GM18505 (cell line): Measurements from ENCODE around the gene SNAPIN.
A peak's percentile ranks its signal among the peaks of the same experiment; 100 is the strongest.
"Not testable (repeated sequence)": the region's sequence is repeated elsewhere in the genome, so short reads cannot be mapped to it uniquely, and the experiment has no call there.

Experiments
- ATAC-seq: cut with Tn5 transposase; IDR thresholded peaks from one replicate; pipeline ENCODE4 v1.9.1; 2021; ENCODE audit not compliant: unreplicated experiment
- POLR2A ChIP-seq: IDR thresholded peaks from 4 replicates; pipeline ENCODE4 v1.6.1; 2011; ENCODE audit warnings: borderline replicate concordance; ENCODE audit not compliant: insufficient read depth, insufficient read length; ENCODE audit errors: extremely low read depth

Gene SNAPIN

DNA sequence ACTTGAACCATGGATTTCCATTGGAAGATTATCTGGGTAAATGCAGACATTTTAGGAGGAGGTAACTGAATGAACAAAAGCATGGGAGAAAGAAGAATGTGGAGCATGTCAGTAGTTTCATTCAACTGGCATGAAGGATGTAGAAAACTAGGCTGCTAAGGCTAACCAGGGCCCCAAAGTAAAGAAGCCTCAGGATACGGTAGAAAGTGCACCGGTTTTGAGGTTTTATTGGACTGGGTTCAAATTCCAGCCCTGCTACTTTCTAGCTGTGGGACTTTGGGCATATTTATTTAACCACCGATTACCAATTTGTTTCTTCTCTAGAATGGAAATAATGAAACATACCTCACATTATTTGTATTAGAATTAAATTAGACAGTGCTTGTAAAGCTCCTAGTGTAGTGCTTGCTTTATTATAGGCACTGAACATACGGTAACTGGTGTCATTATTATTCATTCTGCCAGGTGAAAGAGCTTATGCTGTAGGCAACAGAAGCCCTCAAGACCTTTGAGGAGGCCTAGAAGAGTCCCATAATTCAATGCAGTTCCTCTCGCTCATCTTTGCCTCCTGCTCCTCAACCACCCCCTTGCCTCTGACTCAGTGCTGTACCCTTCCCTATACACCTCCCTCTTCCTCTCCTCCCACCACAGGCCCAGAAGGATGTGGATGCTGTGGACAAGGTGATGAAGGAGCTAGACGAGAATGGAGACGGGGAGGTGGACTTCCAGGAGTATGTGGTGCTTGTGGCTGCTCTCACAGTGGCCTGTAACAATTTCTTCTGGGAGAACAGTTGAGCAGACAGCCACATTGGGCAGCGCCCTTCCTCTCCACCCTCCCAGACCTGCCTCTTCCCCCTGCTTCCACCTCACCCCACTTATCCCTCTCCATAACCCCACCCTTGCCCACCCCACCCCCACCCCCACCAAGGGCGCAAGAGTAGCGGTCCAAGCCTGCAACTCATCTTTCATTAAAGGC, 27.2 kb upstream of the SNAPIN start:
- no peak for ATAC-seq
- no peak for TF ChIP-seq POLR2A

GRCh38 chr1:153633161-153633753, 25.2 kb upstream of the SNAPIN start:
- TF ChIP-seq POLR2A: no peak
- ATAC-seq: no peak

DNA sequence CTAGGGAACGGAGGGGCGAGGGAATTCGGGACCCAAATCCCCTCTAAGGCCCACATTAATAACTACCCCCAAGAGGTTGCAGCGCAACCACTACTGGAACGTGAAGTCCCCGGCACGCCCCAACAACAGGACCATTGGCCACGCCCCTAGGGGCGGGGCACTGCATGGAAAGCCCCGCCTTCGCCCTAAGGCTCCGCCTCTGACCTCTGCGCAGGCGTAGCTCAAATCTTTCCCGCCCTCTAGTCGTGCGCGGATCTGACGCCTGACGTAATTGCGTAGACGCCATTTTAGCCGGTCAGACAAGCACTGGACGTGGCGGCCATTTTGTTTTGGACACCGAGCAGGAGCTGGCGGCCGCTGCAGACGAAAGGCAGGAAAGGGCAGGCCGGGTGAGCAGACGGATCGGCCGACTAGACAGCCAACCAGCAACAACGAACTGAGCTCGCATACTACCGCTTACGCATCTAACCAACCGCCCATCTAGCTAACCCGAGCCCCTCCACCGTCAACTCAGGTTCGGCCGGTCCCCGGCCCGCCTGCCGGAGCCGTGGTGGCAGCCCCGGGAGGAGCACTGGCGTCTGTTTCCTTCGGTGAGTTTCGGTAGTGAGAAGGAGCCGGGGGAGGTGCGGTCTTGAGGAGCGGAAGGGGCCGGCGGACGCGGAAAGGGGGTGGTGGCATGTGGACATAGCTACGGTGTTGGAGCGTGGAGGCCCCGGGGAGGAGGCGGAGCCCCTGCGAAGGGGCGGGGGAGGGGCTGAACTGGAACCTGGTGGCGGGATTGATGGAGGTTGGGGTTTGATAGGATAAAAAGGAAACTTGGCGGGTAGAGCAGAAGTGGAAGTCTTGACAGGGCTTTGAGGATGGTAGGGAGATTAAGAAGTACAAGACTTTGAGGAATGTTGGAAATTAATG, 24.5 kb upstream of the SNAPIN start, which contains the start of gene CHTOP:
Gene CHTOP, plus strand, starts transcription at position 313 of the 912 bp plus-strand sequence. CDS start 2,523 bp downstream, outside the sequence.
- ATAC-seq: peak; percentile 87
- TF ChIP-seq POLR2A: peak; percentile 97

DNA sequence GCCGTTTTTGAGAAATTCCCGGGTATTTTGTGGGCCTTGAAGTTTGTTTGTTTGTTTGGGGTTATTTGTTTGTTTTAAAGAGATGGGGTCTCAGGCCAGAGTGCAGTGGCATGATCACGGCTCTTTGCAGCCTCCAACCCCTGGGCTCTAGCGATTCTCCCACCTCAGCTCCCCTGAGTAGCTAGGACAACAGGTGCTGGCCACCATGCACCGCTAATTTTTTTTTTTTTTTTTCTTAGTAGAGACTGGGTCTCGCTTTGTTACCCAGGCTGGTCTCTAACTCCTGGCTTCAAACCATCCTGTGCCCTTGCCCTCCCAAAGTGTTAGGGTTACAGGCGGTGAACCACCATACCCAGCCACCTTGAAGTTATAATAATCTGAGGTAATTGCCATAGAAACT, 22.6 kb upstream of the SNAPIN start:
- TF ChIP-seq POLR2A: no peak
- ATAC-seq: no peak

DNA sequence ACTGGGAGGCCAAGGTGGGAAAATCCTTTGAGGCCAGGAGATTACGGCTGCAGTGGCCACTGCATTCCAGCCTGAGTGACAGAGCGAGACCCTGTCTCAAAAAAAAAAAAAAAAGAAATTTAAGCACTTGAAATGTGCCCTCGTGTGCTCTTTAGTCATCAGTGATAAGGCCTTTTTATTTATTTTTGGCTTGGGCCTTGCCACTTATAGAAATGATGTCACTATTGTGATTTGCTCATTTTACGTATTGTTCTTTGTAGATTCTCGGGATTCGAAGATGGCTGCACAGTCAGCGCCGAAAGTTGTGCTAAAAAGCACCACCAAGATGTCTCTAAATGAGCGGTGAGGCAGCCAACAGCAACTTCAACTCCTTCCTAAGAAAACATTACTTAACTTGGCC, 22.2 kb upstream of the SNAPIN start:
- no peak for TF ChIP-seq POLR2A
- no peak for ATAC-seq

- ATAC-seq: no peak
- no peak for TF ChIP-seq POLR2A
These were observed 20.2 kb upstream of the SNAPIN start for GRCh38 chr1:153638261-153638660.

- TF ChIP-seq POLR2A: no peak
- no peak for ATAC-seq
These were observed 19.2 kb upstream of the SNAPIN start for GRCh38 chr1:153639280-153639679.

DNA sequence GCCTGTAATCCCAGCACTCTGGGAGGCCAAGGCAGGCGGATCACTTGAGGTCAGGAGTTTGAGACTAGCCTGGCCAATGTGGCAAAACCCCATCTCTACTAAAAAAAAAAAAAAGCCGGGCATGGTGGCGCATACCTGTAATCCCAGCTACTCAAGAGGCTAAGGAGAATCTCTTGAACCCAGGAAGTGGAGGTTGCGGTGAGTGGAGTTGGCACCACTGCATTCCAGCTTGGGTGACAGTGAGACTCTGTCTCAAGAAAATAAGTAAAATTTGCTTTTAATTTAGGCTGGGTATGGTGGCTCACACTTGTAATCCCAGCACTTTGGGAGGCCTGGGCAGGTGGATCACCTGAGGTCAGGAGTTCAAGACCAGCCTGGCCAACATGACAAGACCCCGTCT, 18.3 kb upstream of the SNAPIN start:
- ATAC-seq: not testable (repeated sequence)

GRCh38 chr1:153640861-153641260, 17.6 kb upstream of the SNAPIN start:
- ATAC-seq: no peak
- TF ChIP-seq POLR2A: no peak

DNA sequence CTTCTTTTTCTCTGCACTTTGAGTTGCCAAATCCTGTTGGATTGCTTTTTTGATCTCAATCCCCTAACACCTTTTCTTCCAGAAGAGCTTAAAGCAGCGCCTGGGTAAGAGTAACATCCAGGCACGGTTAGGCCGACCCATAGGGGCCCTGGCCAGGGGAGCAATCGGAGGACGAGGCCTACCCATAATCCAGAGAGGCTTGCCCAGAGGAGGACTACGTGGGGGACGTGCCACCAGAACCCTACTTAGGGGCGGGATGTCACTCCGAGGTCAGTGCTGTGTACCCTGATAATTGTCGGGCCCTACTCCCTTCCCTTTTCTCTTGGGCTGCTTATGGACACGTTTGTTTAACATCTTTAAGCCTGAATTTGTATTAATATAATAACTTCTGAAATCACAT, 16.3 kb upstream of the SNAPIN start:
- ATAC-seq: no peak
- no peak for TF ChIP-seq POLR2A

- TF ChIP-seq POLR2A: no peak
- no peak for ATAC-seq
These were observed 15.4 kb upstream of the SNAPIN start for GRCh38 chr1:153643100-153643499.

GRCh38 chr1:153643816-153644215, 14.7 kb upstream of the SNAPIN start:
- ATAC-seq: no peak
- no peak for TF ChIP-seq POLR2A

DNA sequence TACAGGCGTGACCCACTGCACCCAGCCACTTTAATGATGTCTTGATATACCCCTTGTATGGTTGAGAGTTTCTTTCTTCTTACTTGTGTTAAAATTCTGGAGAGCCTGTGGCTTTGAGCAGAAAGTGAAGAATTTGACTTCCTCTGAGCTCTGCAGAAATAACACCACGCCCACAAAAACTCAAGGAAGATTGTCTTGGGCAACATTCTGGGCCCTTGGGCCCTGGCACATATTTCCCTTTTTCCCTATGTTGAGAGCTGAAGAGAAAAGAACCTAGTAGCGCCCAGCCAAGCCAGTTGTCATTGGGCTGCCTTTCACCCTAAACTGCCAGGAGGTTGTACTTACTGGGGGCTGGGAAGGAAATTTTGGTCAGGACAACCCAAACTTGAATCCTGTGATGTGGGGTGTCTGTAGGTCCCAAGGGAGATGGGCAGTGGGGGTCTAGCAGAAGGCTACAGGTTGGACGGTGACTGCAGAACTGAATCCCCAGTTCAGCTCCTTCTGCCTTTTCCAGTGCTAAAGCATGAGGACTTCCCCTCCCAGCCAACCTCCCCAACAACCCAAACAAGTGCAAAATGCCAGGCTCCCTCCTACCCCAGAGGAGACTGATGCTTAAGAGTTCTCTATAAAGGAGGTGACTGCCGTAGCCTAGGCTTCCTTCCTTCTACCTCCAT, 11.7 kb upstream of the SNAPIN start:
- no peak for TF ChIP-seq POLR2A

More for the DNA sequence above, 11.7 kb upstream of the SNAPIN start:
- no peak for ATAC-seq
